Small intestine (tissue), 7 donors: ENCODE data around the gene CAMK1D. TPM values are rescaled to one million over a fixed set of nuclear protein-coding genes. Genes with fewer than 3 reads are reported as not detected.
A peak's percentile ranks its signal among the peaks of the same experiment; 100 is the strongest.

Source experiments
- DNase-seq, 2 donors: peaks; one replicate each; pipeline versions ENCODE4 v3.0.0 to v3.0.0-alpha.2; 2013
- FAIRE-seq: peaks from 2 replicates; lab custom pipeline; 2012; peaks lifted over from hg19 to GRCh38; lab: Jason Lieb, UNC
- H3K27ac ChIP-seq, 3 donors: one replicate each; pipeline ENCODE4 v1.5.1; 2013; ENCODE audit warnings: low read length in 2 of 3, mild to moderate bottlenecking in 2 of 3, control low read depth in 1 of 3, inconsistent platforms in 1 of 3, low read depth in 1 of 3, moderate library complexity in 1 of 3
- H3K27me3 ChIP-seq, 3 donors: one replicate each; pipeline ENCODE4 v1.6.1; 2013; ENCODE audit warnings: low read length in 3 of 3, inconsistent platforms in 1 of 3; ENCODE audit not compliant: control insufficient read depth in 3 of 3, insufficient read depth in 3 of 3
- H3K36me3 ChIP-seq, 3 donors: one replicate each; pipeline ENCODE4 v1.6.1; 2013; ENCODE audit warnings: low read length in 3 of 3, inconsistent platforms in 1 of 3, low read depth in 1 of 3, mild to moderate bottlenecking in 1 of 3, moderate library complexity in 1 of 3; ENCODE audit not compliant: control insufficient read depth in 3 of 3, insufficient read depth in 2 of 3
- H3K4me1 ChIP-seq, 3 donors: one replicate each; pipeline ENCODE4 v1.6.1; 2013; ENCODE audit warnings: low read length in 2 of 3, inconsistent platforms in 1 of 3, low read depth in 1 of 3, mild to moderate bottlenecking in 1 of 3, moderate library complexity in 1 of 3; ENCODE audit not compliant: control insufficient read depth in 3 of 3, insufficient read depth in 2 of 3
- H3K4me3 ChIP-seq, 3 donors: one replicate each; pipeline ENCODE4 v1.5.1; 2013; ENCODE audit warnings: low read length in 3 of 3, control low read depth in 1 of 3, inconsistent platforms in 1 of 3, low read depth in 1 of 3, mild to moderate bottlenecking in 1 of 3, moderate library complexity in 1 of 3
- H3K9me3 ChIP-seq, 2 donors: one replicate each; pipeline ENCODE4 v1.6.1; 2013; ENCODE audit warnings: low read depth in 1 of 2, low read length in 1 of 2; ENCODE audit not compliant: control insufficient read depth in 2 of 2, insufficient read depth in 1 of 2
- WGBS, 3 donors: extraction: QIAGEN DNeasy Blood & Tissue Kit; methylation state at CpG; one replicate each; pipeline ENCODE4 v1.1.7; 2013; 5-methylcytosine and 5-hydroxymethylcytosine counted together
- polyA plus RNA-seq, 4 donors: library from polyadenylated mRNA; stranded (reverse) in 3 of 4; unstranded in 1 of 4; fragments of 200-250 nt in 3 of 4; fragments of 120-200 nt in 1 of 4; gene quantifications; one replicate each; pipeline versions ENCODE4 v1.2.1 to v1.2.3, GENCODE V29; 2013
- donor health status: healthy with polysubstance abuse.
- donor health status: control.
- donor health status: control.
- donor health status: Bipolar disorder and iron deficiency.
- donor health status: healthy.

The CAMK1D gene
- polyA plus RNA-seq, 4 donors = 0.45 to 9.7 (median 3.8) TPM

GRCh38 chr10:12481924-12482323 is 132.6 kb downstream of the CAMK1D start:
- FAIRE-seq (no peak), DNase-seq (no peak)
- Histone ChIP-seq H3K4me1 (no peaks in the 10 kb centered on the region), H3K9me3 (no peaks in the 10 kb centered on the region), H3K27me3 (no peaks in the 10 kb centered on the region), H3K4me3 (no peak overlapping the region), H3K36me3 (no peaks in the 10 kb centered on the region), H3K27ac (no peak overlapping the region)
- 84 to 91% (median 87%) methylated on average over 4 of the region's 4 CpGs for WGBS, 3 donors

- no peaks in the 10 kb centered on the region for H3K4me1 ChIP-seq
- no peak overlapping the region for H3K4me3 ChIP-seq
- no peak overlapping the region for H3K27ac ChIP-seq
- no peaks in the 10 kb centered on the region for H3K9me3 ChIP-seq
- no peaks in the 10 kb centered on the region for H3K27me3 ChIP-seq
- no peak for FAIRE-seq
- DNase-seq = no peak
- 77 to 93% (median 84%) methylated on average over 12 of the region's 12 CpGs for WGBS, 3 donors
- no peaks in the 10 kb centered on the region for H3K36me3 ChIP-seq
Observed at GRCh38 chr10:12482587-12482986, 133.2 kb downstream of the CAMK1D start.

DNA sequence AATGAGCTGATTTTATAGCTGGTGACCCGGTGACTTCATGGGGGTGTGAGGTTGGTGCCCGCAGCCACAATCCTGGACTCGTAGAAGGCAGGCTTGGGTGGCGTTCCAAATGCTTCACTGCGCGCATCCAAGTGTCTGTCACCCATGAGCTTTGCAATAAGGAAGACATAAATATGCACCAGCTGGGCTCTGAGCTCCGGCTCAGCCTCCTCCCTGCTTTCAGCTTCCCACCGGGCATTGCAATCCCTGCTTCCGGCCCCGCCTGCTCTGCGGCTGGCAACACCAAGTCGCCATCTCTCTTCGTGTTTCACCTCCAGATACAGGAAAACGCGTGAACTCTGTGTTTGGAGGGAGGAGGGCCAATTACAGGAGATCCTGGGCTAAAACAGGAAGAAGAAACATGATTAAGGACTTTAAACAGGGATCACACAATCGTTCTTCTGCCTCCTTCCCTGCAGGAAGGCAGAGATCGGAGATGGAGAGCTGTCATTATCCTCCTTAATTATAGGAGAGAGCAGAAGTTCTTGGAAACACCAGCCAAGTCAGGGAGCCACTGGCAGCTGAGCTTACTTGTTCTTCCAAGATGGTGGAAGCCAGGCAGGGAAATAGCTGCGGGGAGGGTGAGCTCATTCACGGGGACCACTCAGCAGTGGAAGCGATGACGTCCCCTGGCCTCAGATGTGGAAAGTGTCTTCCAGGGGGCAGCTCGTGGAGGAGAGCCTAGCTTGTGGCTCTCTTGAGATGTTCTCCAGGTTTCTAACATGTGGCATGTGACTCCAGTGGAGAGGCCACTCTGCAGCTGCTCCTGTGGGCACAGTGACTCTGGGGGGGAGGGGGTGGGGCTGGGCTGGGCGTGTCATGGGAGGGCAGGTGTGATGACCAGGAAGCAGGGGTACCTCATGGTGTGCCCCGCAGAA is 134.9 kb downstream of the CAMK1D start:
- Histone ChIP-seq H3K36me3 (no peaks in the 10 kb centered on the region), H3K9me3 (no peaks in the 10 kb centered on the region), H3K27me3 (no peaks in the 10 kb centered on the region), H3K4me3 (no peak overlapping the region), H3K4me1 (peaks cover 0 to 3% (median 0%) of the 10 kb centered on the region in 3 donors), H3K27ac (peak overlapping the region in 1 of 3 donors; percentile 70)
- 75 to 76% (median 76%) methylated on average over 24 of the region's 24 CpGs for WGBS, 3 donors
- DNase-seq (peak in 1 of 2 donors; percentile 22), FAIRE-seq (no peak)

DNA sequence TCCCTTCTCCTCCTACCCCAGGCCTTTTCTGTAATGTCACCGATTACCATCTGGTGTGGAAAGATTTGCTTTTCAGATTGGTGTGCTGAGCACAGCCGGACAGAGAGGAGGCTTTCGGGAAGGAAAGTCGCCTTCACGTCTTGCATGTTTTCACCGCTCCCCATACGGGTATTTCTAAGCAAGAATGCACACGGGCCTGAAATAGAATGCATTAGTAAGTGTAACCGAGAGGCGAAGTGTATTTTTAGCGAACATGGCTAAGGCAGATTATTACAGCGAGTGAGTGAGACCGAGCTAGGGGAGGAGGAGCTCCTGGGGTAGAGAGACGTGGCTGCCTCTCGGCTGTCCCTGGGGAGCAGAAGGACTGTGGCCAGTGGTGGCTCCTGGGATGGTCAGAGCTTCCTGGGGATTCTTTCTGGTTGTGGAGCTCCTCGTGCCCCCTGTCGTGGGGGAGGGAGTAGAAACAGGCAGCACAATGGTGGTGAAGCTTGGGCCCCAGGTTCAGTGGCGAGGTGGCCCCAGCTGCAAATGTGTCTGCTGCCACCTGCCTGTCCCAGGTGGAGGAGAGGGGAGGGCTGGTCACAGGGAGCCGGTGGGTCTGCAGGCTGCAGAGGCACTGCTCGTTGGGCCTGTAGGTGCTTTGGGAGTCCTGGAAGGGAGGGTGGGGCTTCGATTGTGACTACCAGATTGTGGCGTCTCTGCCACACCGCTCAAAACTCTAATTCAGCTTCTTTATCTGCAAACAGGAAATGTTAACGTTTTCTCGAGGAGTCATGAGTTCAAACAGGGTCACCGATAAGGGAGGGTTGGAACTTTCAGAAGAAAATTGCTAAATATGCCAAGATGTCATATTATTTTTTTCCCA is 135.8 kb downstream of the CAMK1D start:
- no peak for FAIRE-seq
- Histone ChIP-seq H3K9me3 (no peaks in the 10 kb centered on the region), H3K4me1 (peaks cover 0 to 11% (median 2%) of the 10 kb centered on the region in 3 donors), H3K36me3 (no peaks in the 10 kb centered on the region), H3K27me3 (no peaks in the 10 kb centered on the region), H3K27ac (peak overlapping the region in 1 of 3 donors; percentile 70), H3K4me3 (no peak overlapping the region)
- 48 to 59% (median 53%) methylated on average over 26 of the region's 26 CpGs for WGBS, 3 donors
- DNase-seq = peak; percentile 40 to 43

DNA sequence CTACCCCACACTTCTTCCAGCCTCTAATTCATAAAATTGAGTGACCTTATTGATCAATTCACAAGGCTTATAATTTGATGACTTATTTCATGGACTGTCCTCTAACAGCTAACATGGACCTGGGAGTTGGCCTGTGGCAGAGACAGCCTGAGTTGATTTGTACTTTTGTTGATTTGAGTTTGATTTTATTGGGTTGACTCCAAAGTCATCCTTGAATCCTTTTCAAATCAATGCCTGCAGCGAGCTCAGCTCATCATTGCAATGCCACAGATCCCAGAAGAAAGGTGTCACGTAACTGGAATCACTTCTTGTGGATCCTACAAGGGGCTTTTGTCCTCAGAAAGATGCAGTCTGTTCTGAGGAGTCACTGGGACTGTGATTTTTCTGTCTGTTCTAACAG is 138.0 kb downstream of the CAMK1D start:
- no peaks in the 10 kb centered on the region for H3K9me3 ChIP-seq
- H3K27ac ChIP-seq = no peak overlapping the region
- peaks cover 0 to 11% (median 3%) of the 10 kb centered on the region in 3 donors for H3K4me1 ChIP-seq
- H3K36me3 ChIP-seq = peaks cover 0 to 2% (median 0%) of the 10 kb centered on the region in 3 donors
- DNase-seq = no peak
- no peaks in the 10 kb centered on the region for H3K27me3 ChIP-seq
- no peak for FAIRE-seq
- WGBS, 3 donors = 81 to 93% (median 87%) methylated on average over 2 of the region's 2 CpGs
- no peak overlapping the region for H3K4me3 ChIP-seq

DNA sequence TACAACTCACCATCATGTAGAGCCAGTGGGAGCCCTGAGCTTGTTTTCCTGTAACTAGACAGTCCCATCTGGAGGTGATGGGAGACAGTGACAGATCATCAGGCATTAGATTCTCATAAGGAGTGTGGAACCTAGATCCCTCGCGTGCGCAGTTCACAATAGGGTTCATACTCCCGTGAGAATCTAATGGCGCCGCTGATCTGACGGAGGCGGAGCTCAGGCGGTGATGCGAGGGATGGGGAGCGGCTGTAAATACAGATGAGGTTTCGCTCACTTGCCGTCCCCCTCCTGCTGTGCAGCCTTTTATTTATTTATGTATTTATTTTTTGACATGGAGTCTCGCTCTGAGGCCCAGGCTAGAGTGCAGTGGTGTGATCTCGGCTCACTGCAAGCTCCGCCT is 139.3 kb downstream of the CAMK1D start:
- peaks cover 0 to 11% (median 3%) of the 10 kb centered on the region in 3 donors for H3K4me1 ChIP-seq
- no peak for FAIRE-seq
- H3K27me3 ChIP-seq = no peaks in the 10 kb centered on the region
- H3K4me3 ChIP-seq = no peak overlapping the region
- no peak for DNase-seq
- WGBS, 3 donors = 95 to 97% (median 96%) methylated on average over 16 of the region's 16 CpGs
- no peaks in the 10 kb centered on the region for H3K9me3 ChIP-seq
- peaks cover 0 to 2% (median 0%) of the 10 kb centered on the region in 3 donors for H3K36me3 ChIP-seq
- H3K27ac ChIP-seq = no peak overlapping the region

- H3K4me1 ChIP-seq = peaks cover 0 to 11% (median 3%) of the 10 kb centered on the region in 3 donors
- peaks cover 0 to 2% (median 0%) of the 10 kb centered on the region in 3 donors for H3K36me3 ChIP-seq
- H3K27ac ChIP-seq = no peak overlapping the region
- FAIRE-seq (no peak), DNase-seq (peak; percentile 32 to 52)
- H3K4me3 ChIP-seq = no peak overlapping the region
- WGBS, 3 donors = 18 to 59% (median 31%) methylated on average over 8 of the region's 8 CpGs
- H3K9me3 ChIP-seq = no peaks in the 10 kb centered on the region
- no peaks in the 10 kb centered on the region for H3K27me3 ChIP-seq
Observed at GRCh38 chr10:12489357-12489756, 140.0 kb downstream of the CAMK1D start.

GRCh38 chr10:12489806-12490205 is 140.5 kb downstream of the CAMK1D start:
- H3K4me1 ChIP-seq = peaks cover 0 to 11% (median 3%) of the 10 kb centered on the region in 3 donors
- WGBS, 3 donors = 16 to 61% (median 35%) methylated on average over 13 of the region's 13 CpGs
- FAIRE-seq (no peak), DNase-seq (peak in 1 of 2 donors; percentile 35)
- no peaks in the 10 kb centered on the region for H3K27me3 ChIP-seq
- no peaks in the 10 kb centered on the region for H3K9me3 ChIP-seq
- peaks cover 0 to 2% (median 0%) of the 10 kb centered on the region in 3 donors for H3K36me3 ChIP-seq
- H3K27ac ChIP-seq = no peak overlapping the region
- no peak overlapping the region for H3K4me3 ChIP-seq
